Measurements from ENCODE around the gene TP53RK. TPM values are rescaled to one million over a fixed set of nuclear protein-coding genes. Genes with fewer than 3 reads are reported as not detected.

The TP53RK gene
- total RNA-seq, 1 experiment from 2014 or later: 21.5 TPM

DNA sequence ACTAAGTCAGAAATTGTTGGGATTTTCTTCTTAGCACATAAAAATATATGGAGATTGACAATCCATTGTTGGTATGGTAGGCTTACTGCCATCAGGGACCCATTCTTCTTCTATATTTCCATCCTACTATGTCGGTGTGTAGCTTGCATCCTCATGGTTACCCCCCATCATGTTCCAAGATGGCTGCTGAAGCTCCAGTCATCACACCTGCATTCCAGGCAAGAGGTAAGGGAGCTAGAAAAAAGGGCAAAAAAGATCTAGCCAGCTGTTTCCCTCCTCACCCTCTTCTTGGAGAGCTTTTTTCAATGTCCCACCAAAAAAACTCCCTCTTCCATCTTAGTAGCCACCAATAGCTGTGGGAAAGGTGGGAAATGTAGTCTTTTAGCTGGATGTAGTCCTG is 33.8 kb upstream of the TP53RK start:
- H3K18ac ChIP-seq (ENCODE audit: insufficient read length, low read depth, low read length): no peak overlapping the region
- no peak overlapping the region for H4K91ac ChIP-seq (ENCODE audit: insufficient read length, low read depth, low read length)
- Mint-ChIP-seq H3K4me3 (no peak overlapping the region), H3K4me1 (0 out of 4 replicates have a peak, but pooled peaks cover 0 to 2% of the 10 kb centered on the region in 2 experiments), H3K27me3 (ENCODE audit: low read depth) (no peaks in the 10 kb centered on the region), H3K36me3 (ENCODE audit: insufficient read depth in 1 of 3, low read depth in 3 of 3) (peaks cover 18 to 31% (median 22%) of the 10 kb centered on the region in 3 experiments), H3K27ac (no peak overlapping the region), H3K9me3 (peaks cover 3 to 7% of the 10 kb centered on the region in 2 experiments; a peak in 3 of 5 replicates)
- no peak overlapping the region for H2BK15ac ChIP-seq (ENCODE audit: low read depth, low read length)
- no peak overlapping the region for H2BK20ac ChIP-seq (ENCODE audit: low read depth, low read length, poor library complexity, severe bottlenecking)
- H2BK120ac ChIP-seq (ENCODE audit: low read depth, low read length, poor library complexity, severe bottlenecking): no peak overlapping the region
- no peak overlapping the region for H3K9ac ChIP-seq (ENCODE audit: extremely low read depth, insufficient read length, low read length)
- H3K4ac ChIP-seq (ENCODE audit: low read depth, low read length): no peak overlapping the region
- H2BK5ac ChIP-seq (ENCODE audit: insufficient read length, low read length): no peak overlapping the region
- no peaks in the 10 kb centered on the region for H4K20me1 ChIP-seq (ENCODE audit: control insufficient read depth, insufficient read depth, insufficient read length)
- no peaks in the 10 kb centered on the region for H3K79me1 ChIP-seq (ENCODE audit: insufficient read depth, low read depth, low read length, poor library complexity, severe bottlenecking)
- no peaks in the 10 kb centered on the region for H3K4me1 ChIP-seq (ENCODE audit: insufficient read depth, low read length)
- no peak overlapping the region for H3K4me2 ChIP-seq (ENCODE audit: insufficient read depth, insufficient read length, low read length)
- WGBS (ENCODE audit: extremely low coverage, insufficient read length, low lambda C conversion rate): no CpG with 5 or more reads among the region's 1 CpG
- no peak overlapping the region for H4K5ac ChIP-seq (ENCODE audit: insufficient read length, low read depth, low read length)
- no peaks in the 10 kb centered on the region for H3K79me2 ChIP-seq (ENCODE audit: insufficient read depth, low read length)
- no peak overlapping the region for H3K14ac ChIP-seq (ENCODE audit: insufficient read depth, low read length)
- no peak overlapping the region for H2BK12ac ChIP-seq (ENCODE audit: insufficient read length, low read depth, low read length)
- H3T11ph ChIP-seq (ENCODE audit: low read length): no peak overlapping the region
- no peaks in the 10 kb centered on the region for H3K23me2 ChIP-seq (ENCODE audit: insufficient read length, low read depth, low read length, poor library complexity, severe bottlenecking)
- no peak overlapping the region for H4K8ac ChIP-seq (replicated peaks; ENCODE audit: insufficient read length, low read depth, low read length)
- no peaks in the 10 kb centered on the region for H3K27me3 ChIP-seq (ENCODE audit: insufficient read depth, low read length)
- H3K27ac ChIP-seq (ENCODE audit: insufficient read length, low read depth, low read length): no peak overlapping the region
- TF ChIP-seq CTCF (conservative IDR thresholded peaks at IDR 0.05): no peak
- no peak overlapping the region for H2AFZ ChIP-seq (ENCODE audit: low read length)
- H3K56ac ChIP-seq (ENCODE audit: insufficient read length, low read depth, low read length): no peak overlapping the region
- no peak for DNase-seq
- no peak overlapping the region for H2AK5ac ChIP-seq (ENCODE audit: insufficient read length, low read length)
- no peaks in the 10 kb centered on the region for H3K9me3 ChIP-seq (ENCODE audit: control insufficient read depth, low read depth, low read length)
- H3K23ac ChIP-seq (ENCODE audit: insufficient read length, low read depth, low read length): no peak overlapping the region
